ENCODE measurements around the gene DPYD.

DNA sequence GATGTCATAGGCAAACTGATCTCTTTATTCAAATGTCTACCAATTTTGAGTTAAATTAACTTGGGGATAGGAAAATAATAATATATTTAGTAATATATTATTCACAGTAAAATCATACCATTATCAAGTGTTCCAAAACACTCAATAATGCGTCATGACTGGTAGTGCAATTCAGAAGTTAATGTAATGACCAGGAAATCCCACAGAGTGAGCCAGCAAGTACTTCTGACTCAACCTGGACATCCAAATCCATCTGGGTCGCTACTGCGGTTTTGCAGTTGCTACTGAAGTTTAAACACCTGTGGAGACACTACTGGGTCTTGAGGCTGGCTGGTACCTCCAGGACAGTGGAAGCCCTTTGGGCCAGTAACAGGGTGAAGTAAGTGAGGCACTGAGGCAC, 44.8 kb downstream of the DPYD start:
- TF ChIP-seq, protein P1, sequence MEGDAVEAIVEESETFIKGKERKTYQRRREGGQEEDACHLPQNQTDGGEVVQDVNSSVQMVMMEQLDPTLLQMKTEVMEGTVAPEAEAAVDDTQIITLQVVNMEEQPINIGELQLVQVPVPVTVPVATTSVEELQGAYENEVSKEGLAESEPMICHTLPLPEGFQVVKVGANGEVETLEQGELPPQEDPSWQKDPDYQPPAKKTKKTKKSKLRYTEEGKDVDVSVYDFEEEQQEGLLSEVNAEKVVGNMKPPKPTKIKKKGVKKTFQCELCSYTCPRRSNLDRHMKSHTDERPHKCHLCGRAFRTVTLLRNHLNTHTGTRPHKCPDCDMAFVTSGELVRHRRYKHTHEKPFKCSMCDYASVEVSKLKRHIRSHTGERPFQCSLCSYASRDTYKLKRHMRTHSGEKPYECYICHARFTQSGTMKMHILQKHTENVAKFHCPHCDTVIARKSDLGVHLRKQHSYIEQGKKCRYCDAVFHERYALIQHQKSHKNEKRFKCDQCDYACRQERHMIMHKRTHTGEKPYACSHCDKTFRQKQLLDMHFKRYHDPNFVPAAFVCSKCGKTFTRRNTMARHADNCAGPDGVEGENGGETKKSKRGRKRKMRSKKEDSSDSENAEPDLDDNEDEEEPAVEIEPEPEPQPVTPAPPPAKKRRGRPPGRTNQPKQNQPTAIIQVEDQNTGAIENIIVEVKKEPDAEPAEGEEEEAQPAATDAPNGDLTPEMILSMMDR (IDR thresholded peaks at IDR 0.05), result no peak
- TF ChIP-seq POLR2AphosphoS5 (IDR thresholded peaks at IDR 0.05; ENCODE audit: low read depth, low read length), result no peak
- TF ChIP-seq, protein P2, sequence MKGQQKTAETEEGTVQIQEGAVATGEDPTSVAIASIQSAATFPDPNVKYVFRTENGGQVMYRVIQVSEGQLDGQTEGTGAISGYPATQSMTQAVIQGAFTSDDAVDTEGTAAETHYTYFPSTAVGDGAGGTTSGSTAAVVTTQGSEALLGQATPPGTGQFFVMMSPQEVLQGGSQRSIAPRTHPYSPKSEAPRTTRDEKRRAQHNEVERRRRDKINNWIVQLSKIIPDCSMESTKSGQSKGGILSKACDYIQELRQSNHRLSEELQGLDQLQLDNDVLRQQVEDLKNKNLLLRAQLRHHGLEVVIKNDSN (IDR thresholded peaks at IDR 0.05; ENCODE audit: borderline replicate concordance, low read depth), result no peak
- no peak for TF ChIP-seq EP300 (IDR thresholded peaks at IDR 0.05; ENCODE audit: borderline replicate concordance in 1 of 2, low read depth in 1 of 2, low read length in 1 of 2)
- TF ChIP-seq, protein P3, sequence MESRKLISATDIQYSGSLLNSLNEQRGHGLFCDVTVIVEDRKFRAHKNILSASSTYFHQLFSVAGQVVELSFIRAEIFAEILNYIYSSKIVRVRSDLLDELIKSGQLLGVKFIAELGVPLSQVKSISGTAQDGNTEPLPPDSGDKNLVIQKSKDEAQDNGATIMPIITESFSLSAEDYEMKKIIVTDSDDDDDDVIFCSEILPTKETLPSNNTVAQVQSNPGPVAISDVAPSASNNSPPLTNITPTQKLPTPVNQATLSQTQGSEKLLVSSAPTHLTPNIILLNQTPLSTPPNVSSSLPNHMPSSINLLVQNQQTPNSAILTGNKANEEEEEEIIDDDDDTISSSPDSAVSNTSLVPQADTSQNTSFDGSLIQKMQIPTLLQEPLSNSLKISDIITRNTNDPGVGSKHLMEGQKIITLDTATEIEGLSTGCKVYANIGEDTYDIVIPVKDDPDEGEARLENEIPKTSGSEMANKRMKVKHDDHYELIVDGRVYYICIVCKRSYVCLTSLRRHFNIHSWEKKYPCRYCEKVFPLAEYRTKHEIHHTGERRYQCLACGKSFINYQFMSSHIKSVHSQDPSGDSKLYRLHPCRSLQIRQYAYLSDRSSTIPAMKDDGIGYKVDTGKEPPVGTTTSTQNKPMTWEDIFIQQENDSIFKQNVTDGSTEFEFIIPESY (IDR thresholded peaks at IDR 0.05; ENCODE audit: borderline replicate concordance, low read depth), result no peak
- TF ChIP-seq, protein P4, sequence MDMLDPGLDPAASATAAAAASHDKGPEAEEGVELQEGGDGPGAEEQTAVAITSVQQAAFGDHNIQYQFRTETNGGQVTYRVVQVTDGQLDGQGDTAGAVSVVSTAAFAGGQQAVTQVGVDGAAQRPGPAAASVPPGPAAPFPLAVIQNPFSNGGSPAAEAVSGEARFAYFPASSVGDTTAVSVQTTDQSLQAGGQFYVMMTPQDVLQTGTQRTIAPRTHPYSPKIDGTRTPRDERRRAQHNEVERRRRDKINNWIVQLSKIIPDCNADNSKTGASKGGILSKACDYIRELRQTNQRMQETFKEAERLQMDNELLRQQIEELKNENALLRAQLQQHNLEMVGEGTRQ (IDR thresholded peaks at IDR 0.05; ENCODE audit: borderline replicate concordance, low read depth, low read length), result no peak
- TF ChIP-seq, protein P5, sequence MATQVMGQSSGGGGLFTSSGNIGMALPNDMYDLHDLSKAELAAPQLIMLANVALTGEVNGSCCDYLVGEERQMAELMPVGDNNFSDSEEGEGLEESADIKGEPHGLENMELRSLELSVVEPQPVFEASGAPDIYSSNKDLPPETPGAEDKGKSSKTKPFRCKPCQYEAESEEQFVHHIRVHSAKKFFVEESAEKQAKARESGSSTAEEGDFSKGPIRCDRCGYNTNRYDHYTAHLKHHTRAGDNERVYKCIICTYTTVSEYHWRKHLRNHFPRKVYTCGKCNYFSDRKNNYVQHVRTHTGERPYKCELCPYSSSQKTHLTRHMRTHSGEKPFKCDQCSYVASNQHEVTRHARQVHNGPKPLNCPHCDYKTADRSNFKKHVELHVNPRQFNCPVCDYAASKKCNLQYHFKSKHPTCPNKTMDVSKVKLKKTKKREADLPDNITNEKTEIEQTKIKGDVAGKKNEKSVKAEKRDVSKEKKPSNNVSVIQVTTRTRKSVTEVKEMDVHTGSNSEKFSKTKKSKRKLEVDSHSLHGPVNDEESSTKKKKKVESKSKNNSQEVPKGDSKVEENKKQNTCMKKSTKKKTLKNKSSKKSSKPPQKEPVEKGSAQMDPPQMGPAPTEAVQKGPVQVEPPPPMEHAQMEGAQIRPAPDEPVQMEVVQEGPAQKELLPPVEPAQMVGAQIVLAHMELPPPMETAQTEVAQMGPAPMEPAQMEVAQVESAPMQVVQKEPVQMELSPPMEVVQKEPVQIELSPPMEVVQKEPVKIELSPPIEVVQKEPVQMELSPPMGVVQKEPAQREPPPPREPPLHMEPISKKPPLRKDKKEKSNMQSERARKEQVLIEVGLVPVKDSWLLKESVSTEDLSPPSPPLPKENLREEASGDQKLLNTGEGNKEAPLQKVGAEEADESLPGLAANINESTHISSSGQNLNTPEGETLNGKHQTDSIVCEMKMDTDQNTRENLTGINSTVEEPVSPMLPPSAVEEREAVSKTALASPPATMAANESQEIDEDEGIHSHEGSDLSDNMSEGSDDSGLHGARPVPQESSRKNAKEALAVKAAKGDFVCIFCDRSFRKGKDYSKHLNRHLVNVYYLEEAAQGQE (IDR thresholded peaks at IDR 0.05; ENCODE audit: low read depth, low read length), result no peak
- no peak for TF ChIP-seq TAF1 (IDR thresholded peaks at IDR 0.05; ENCODE audit: borderline replicate concordance, low read depth, low read length)
- TF ChIP-seq RAD21 (IDR thresholded peaks at IDR 0.05; ENCODE audit: low read length), result no peak
- no peak for TF ChIP-seq NRF1 (IDR thresholded peaks at IDR 0.05; ENCODE audit: low read depth, low read length)
- TF ChIP-seq, protein P6, sequence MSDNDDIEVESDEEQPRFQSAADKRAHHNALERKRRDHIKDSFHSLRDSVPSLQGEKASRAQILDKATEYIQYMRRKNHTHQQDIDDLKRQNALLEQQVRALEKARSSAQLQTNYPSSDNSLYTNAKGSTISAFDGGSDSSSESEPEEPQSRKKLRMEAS (IDR thresholded peaks at IDR 0.05; ENCODE audit: low read depth), result no peak
- no peak for TF ChIP-seq GABPA (IDR thresholded peaks at IDR 0.05; ENCODE audit: low read depth)
- no peak for TF ChIP-seq EZH2phosphoT487 (IDR thresholded peaks at IDR 0.05; ENCODE audit: borderline replicate concordance, low read depth)
- TF ChIP-seq CHD2 (IDR thresholded peaks at IDR 0.05; ENCODE audit: low read length, partially characterized antibody), result no peak
